ENCODE measurements around the gene GRM5.
"Not testable (repeated sequence)": the region's sequence is repeated elsewhere in the genome, so short reads cannot be mapped to it uniquely, and the experiment has no call there.

The GRM5 gene

GRCh38 chr11:88975441-88975840 lies 90.3 kb downstream of the GRM5 start:
- in situ Hi-C loops (cut with MboI; ENCODE audit: low sequenced_read_pairs): not testable (repeated sequence)

- in situ Hi-C loops (cut with MboI; ENCODE audit: low sequenced_read_pairs): no loop called here
These were observed 93.6 kb downstream of the GRM5 start for GRCh38 chr11:88972210-88972609.

GRCh38 chr11:88961621-88962020 lies 104.2 kb downstream of the GRM5 start:
- in situ Hi-C loops (cut with MboI; ENCODE audit: low sequenced_read_pairs): not testable (repeated sequence)

GRCh38 chr11:88959857-88960256 lies 105.9 kb downstream of the GRM5 start:
- in situ Hi-C loops (cut with MboI; ENCODE audit: low sequenced_read_pairs): not testable (repeated sequence)

DNA sequence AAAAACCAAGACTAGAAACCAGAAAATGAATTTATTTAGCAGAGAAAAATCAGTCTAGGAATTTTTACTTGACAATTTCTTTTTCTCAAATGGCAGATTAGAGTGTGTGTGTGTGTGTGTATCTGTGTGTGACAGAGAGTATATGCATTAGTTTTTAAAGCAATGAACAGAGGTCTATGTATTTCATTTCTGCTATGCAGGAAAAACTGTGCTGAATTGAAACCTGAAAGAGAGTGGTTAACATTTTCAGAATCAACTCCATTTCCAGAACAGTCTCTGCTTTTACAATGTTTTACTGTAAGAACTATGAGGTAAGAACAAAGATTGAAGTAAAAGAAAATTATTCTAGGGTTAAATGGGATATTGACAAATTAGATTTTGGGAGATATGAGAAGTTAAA lies 114.8 kb downstream of the GRM5 start:
- in situ Hi-C loops (cut with MboI; ENCODE audit: low sequenced_read_pairs): no loop called here

GRCh38 chr11:88948908-88949307 lies 116.9 kb downstream of the GRM5 start:
- in situ Hi-C loops (cut with MboI; ENCODE audit: low sequenced_read_pairs): not testable (repeated sequence)

GRCh38 chr11:88947843-88948572 lies 117.8 kb downstream of the GRM5 start:
- in situ Hi-C loops (cut with MboI; ENCODE audit: low sequenced_read_pairs): not testable (repeated sequence)

- in situ Hi-C loops (cut with MboI; ENCODE audit: low sequenced_read_pairs): not testable (repeated sequence)
These were observed 136.1 kb downstream of the GRM5 start for GRCh38 chr11:88929665-88930064.

- in situ Hi-C loops (cut with MboI; ENCODE audit: low sequenced_read_pairs): not testable (repeated sequence)
These were observed 148.7 kb downstream of the GRM5 start for GRCh38 chr11:88917065-88917464.

DNA sequence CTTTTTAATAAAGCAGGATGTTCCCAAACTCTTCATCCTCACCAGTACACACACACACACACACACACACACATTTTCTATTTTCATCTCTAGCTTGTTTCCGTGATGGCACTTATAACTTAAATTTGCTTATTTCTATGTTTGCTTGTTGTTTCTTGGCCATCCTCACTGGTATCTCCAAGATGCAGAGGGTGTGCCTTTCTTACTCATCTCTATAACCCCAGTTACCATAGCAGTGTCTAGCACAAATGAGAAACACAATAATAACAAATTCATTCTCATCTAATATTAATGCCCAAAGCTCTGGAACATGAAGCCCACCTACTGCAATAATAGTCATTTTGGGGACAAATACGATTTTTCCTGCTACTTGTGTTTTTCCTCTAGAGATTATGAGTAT lies 156.3 kb downstream of the GRM5 start:
- in situ Hi-C loops (cut with MboI; ENCODE audit: low sequenced_read_pairs): no loop called here

GRCh38 chr11:88901436-88901835 lies 164.3 kb downstream of the GRM5 start:
- in situ Hi-C loops (cut with MboI; ENCODE audit: low sequenced_read_pairs): not testable (repeated sequence)

DNA sequence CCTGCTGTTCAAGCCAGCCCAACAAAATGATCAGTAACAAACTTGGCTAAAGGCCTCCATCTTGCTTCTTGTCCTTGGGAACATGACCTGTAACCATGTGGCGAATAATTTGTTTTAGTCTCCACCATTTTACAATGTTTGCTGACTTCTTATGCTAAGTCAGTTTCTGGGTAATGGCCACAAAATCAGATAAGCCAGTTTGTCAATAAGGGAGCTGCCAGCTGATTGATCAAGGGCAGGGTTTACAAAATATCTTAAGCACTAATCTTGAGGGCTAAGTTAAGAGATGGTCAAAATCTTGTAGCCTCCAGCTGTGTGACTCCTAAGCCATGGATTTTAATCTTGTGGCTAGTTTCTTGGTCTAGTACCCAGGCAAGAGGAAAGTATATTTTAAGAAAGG lies 176.9 kb downstream of the GRM5 start:
- in situ Hi-C loops (cut with MboI; ENCODE audit: low sequenced_read_pairs): not testable (repeated sequence)

- in situ Hi-C loops (cut with MboI; ENCODE audit: low sequenced_read_pairs): no loop called here
These were observed 179.0 kb downstream of the GRM5 start for GRCh38 chr11:88886796-88887195.

- in situ Hi-C loops (cut with MboI; ENCODE audit: low sequenced_read_pairs): not testable (repeated sequence)
These were observed 183.0 kb downstream of the GRM5 start for GRCh38 chr11:88882800-88883199.

DNA sequence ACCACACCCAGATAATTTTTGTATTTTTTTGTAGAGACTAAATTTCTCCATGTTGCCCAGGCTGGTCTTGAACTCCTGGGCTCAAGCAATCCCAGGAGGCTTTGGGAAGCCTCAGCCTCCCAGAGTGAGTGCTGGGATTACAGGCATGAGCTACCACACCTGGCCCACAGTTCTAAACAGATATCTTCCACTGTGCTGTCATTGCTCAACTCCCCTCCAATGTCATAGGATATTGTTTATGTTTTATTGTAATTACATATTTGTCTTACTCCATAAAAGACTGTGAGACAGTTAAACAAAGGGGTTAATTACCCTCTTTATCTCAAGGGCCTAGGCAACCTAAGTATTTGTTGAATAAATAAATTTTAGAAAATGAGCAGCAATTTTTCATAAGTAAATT lies 204.2 kb downstream of the GRM5 start:
- in situ Hi-C loops (cut with MboI; ENCODE audit: low sequenced_read_pairs): no loop called here

DNA sequence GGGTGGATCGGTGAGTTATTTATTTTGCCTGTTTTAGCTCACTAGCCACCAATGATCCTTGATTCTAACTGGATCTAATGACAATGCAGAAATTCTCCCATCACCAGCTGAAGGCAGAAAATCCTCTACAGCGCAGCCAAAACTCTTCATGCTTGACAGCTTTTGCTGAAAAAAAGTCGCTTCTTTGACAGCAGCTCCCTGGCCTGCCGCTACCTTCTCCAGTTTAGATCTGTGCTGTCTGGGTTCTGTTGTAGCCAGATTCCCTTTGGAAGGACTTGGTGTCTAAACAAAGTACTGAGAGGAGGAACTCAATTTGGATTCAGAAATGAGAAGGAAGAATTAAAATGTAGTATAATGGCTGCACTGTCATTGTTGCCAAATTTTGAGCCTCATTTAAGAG lies 205.4 kb downstream of the GRM5 start:
- in situ Hi-C loops (cut with MboI; ENCODE audit: low sequenced_read_pairs): not testable (repeated sequence)

- in situ Hi-C loops (cut with MboI; ENCODE audit: low sequenced_read_pairs): not testable (repeated sequence)
These were observed 211.8 kb downstream of the GRM5 start for GRCh38 chr11:88853963-88854362.

- in situ Hi-C loops (cut with MboI; ENCODE audit: low sequenced_read_pairs): not testable (repeated sequence)
These were observed 214.2 kb downstream of the GRM5 start for GRCh38 chr11:88851547-88851946.

DNA sequence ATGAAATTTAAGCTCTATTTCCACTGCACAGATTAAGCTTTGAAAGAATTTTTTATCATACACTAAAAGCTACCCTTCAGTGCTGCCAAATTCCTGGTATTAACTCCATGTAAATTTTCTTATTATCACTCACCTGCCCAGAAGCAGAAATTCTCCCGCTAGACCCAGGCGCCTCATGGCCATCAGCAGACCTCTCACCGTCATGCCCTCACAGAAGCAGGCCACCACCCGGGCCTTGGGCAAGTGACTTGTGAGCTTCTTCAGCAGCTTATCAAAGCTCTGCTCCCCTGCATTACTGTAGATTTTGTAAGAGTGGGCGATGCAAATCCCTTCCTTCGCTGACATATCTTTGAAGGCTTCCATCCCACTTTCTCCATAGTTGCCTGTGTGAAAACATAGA lies 216.0 kb downstream of the GRM5 start:
- in situ Hi-C loops (cut with MboI; ENCODE audit: low sequenced_read_pairs): not testable (repeated sequence)

GRCh38 chr11:88849368-88849767 lies 216.4 kb downstream of the GRM5 start:
- in situ Hi-C loops (cut with MboI; ENCODE audit: low sequenced_read_pairs): no loop called here

DNA sequence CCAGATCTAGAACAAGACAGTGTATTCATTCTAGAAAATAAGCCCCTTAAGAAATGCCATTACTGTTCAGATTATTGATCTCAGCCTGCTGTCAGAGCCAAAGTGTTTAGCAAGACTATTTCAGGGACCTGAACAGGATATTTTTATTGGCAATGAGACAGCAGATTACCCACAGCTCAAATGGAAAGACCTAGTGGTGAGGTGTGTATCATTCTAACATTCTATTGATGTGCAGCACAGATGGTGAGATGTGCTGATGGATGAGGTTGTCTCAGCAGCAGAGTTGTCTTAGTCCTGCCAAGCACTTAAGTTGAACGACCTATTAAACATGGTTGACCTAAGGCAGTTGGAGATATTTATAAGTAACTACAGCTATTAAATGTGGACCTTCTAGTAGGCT lies 219.5 kb downstream of the GRM5 start:
- in situ Hi-C loops (cut with MboI; ENCODE audit: low sequenced_read_pairs): not testable (repeated sequence)

GRCh38 chr11:88844941-88845340 lies 220.8 kb downstream of the GRM5 start:
- in situ Hi-C loops (cut with MboI; ENCODE audit: low sequenced_read_pairs): not testable (repeated sequence)
